K562 (cell line): ENCODE data around the gene ZDHHC1. TPM values are rescaled to one million over a fixed set of nuclear protein-coding genes. Genes with fewer than 3 reads are reported as not detected.
A peak's percentile ranks its signal among the peaks of the same experiment; 100 is the strongest.

ENCODE experiments used
- ARNT ChIP-seq, 2 experiments: fragments of 450-650 bp; IDR thresholded peaks; 2 replicates each; pipeline ENCODE4 v1.6.1; 2016; ENCODE audit warnings: mild to moderate bottlenecking in 1 of 2
- ATF7 ChIP-seq: fragments of 450-650 bp; IDR thresholded peaks from 2 replicates; pipeline ENCODE4 v1.7.1; 2014; ENCODE audit warnings: mild to moderate bottlenecking, moderate library complexity
- CREB5 ChIP-seq: fragments of 250-450 bp; sonication (Bioruptor Pico); IDR thresholded peaks from 2 replicates; pipeline ENCODE4 v1.5.0; 2020; ENCODE audit warnings: mild to moderate bottlenecking
- CSDE1 ChIP-seq, 2 experiments: fragments of 450-650 bp; IDR thresholded peaks; 2 replicates each; pipeline ENCODE4 v1.6.1; 2016; ENCODE audit warnings: mild to moderate bottlenecking in 1 of 2
- E2F1 ChIP-seq: sonication (generic); formaldehyde crosslinking; IDR thresholded peaks from 2 replicates; pipeline ENCODE4 v1.8.1; 2023; ENCODE audit warnings: mild to moderate bottlenecking, missing genetic modification reagents, moderate library complexity
- EGR1 ChIP-seq: fragments of 450-650 bp; conservative IDR thresholded peaks from 2 replicates; pipeline ENCODE4 v1.6.1; 2017; ENCODE audit warnings: mild to moderate bottlenecking
- ELF4 ChIP-seq: fragments of 450-650 bp; formaldehyde crosslinking; IDR thresholded peaks from 2 replicates; pipeline ENCODE4 v1.4.0; 2022; ENCODE audit warnings: missing genetic modification characterization
- FOXM1 ChIP-seq, 2 experiments: fragments of 450-650 bp in 1 of 2; sonication (generic) in 1 of 2; formaldehyde crosslinking in 1 of 2; IDR thresholded peaks; 2 replicates each; pipeline versions ENCODE4 v1.6.1 to v1.9.0; 2017 to 2022; ENCODE audit warnings: low read depth in 2 of 2, mild to moderate bottlenecking in 2 of 2, missing genetic modification reagents in 1 of 2, moderate library complexity in 1 of 2
- HEY1 ChIP-seq: fragments of 250-450 bp; sonication (Bioruptor Pico); IDR thresholded peaks from 2 replicates; pipeline ENCODE4 v1.5.0; 2020; ENCODE audit warnings: mild to moderate bottlenecking, moderate library complexity, borderline replicate concordance
- POLR2G ChIP-seq: fragments of 200-400 bp; formaldehyde crosslinking; IDR thresholded peaks from 2 replicates; pipeline ENCODE4 v1.6.1; 2017; ENCODE audit warnings: low read depth, mild to moderate bottlenecking, antibody characterized with exemption, low read length, moderate library complexity
- RCOR1 ChIP-seq, 2 experiments: IDR thresholded peaks; 2 replicates each; pipeline ENCODE4 v1.6.1; 2012; ENCODE audit warnings: low read depth in 2 of 2, low read length in 2 of 2, borderline replicate concordance in 1 of 2, improper control_type of control experiment in 1 of 2
- RFX5 ChIP-seq: IDR thresholded peaks from 2 replicates; pipeline ENCODE4 v1.6.1; 2011; ENCODE audit warnings: low read depth, mild to moderate bottlenecking, improper control_type of control experiment, low read length
- SMARCA5 ChIP-seq: fragments of 450-650 bp; IDR thresholded peaks from 2 replicates; pipeline ENCODE4 v1.6.1; 2016
- SPI1 ChIP-seq: IDR thresholded peaks from 2 replicates; pipeline ENCODE4 v1.6.1; 2011; ENCODE audit warnings: low read depth, low read length, control low read depth, borderline replicate concordance
- SRSF9 ChIP-seq: fragments of 200-400 bp; formaldehyde crosslinking; IDR thresholded peaks from 2 replicates; pipeline ENCODE4 v1.6.1; 2017; ENCODE audit warnings: low read depth, low read length, borderline replicate concordance
- ZC3H11A ChIP-seq: IDR thresholded peaks from 2 replicates; pipeline ENCODE4 v1.6.1; 2012; ENCODE audit warnings: low read depth, low read length, improper control_type of control experiment
- ZKSCAN1 ChIP-seq: fragments of 150-350 bp; IDR thresholded peaks from 2 replicates; pipeline ENCODE4 v1.6.1; 2016; ENCODE audit warnings: low read depth, low read length
- ZNF134 ChIP-seq: fragments of 250-450 bp; sonication (Bioruptor Pico); conservative IDR thresholded peaks from 2 replicates; pipeline ENCODE4 v1.4.0; 2020
- ZNF175 ChIP-seq: fragments of 200-800 bp; sonication (Bioruptor generic); IDR thresholded peaks from 2 replicates; pipeline ENCODE4 v1.6.1; 2016; ENCODE audit warnings: low read depth, mild to moderate bottlenecking, missing genetic modification characterization, missing compliant biosample characterization
- ZNF232 ChIP-seq: sonication (generic); formaldehyde crosslinking; IDR thresholded peaks from 2 replicates; pipeline ENCODE4 v1.8.0; 2022; ENCODE audit warnings: mild to moderate bottlenecking, missing genetic modification reagents
- ZNF778 ChIP-seq: fragments of 450-650 bp; formaldehyde crosslinking; IDR thresholded peaks from 2 replicates; pipeline ENCODE4 v1.4.0; 2020; ENCODE audit warnings: mild to moderate bottlenecking, moderate library complexity
- polyA plus RNA-seq, 8 experiments: library from polyadenylated mRNA; depleted of rRNA in 4 of 8; stranded (reverse) in 5 of 8; unstranded in 3 of 8; fragments of >200 nt; fragmentation: Nextera tagmentation in 2 of 8; fragmentation: Illumina TruSeq in 1 of 8; extraction: Ambion mirVana in 2 of 8; extraction: Trizol in 1 of 8; gene quantifications; 2 replicates each; pipeline versions ENCODE4 v1.2.1 to v1.2.3, GENCODE V29; 2011 to 2014; ENCODE audit warnings: inconsistent platforms in 1 of 8, missing spikeins in 1 of 8
- total RNA-seq, 7 experiments: library from RNA; depleted of rRNA in 6 of 7; stranded (reverse); fragments of >200 nt in 6 of 7; fragmentation: Illumina TruSeq in 2 of 7; extraction: Trizol in 2 of 7; gene quantifications; 2 replicates each; pipeline versions ENCODE4 v1.2.1 to v1.2.3, GENCODE V29; 2011 to 2021; ENCODE audit warnings: low replicate concordance in 1 of 7
- TF ChIP-seq, protein P1 (sequence below): IDR thresholded peaks from 2 replicates; pipeline ENCODE4 v1.6.1; 2011; ENCODE audit not compliant: insufficient read length; ENCODE audit errors: extremely low read depth
- TF ChIP-seq, protein P2 (sequence below): sonication (generic); formaldehyde crosslinking; IDR thresholded peaks from 2 replicates; pipeline ENCODE4 v1.5.0; 2020; ENCODE audit warnings: missing genetic modification reagents
- TF ChIP-seq, protein P3 (sequence below): fragments of 250-450 bp; sonication (Bioruptor Pico); IDR thresholded peaks from 2 replicates; pipeline ENCODE4 v1.8.0; 2021; ENCODE audit warnings: moderate library complexity, mild to moderate bottlenecking, inconsistent platforms
- TF ChIP-seq, protein P4 (sequence below): sonication (generic); formaldehyde crosslinking; IDR thresholded peaks from 2 replicates; pipeline ENCODE4 v1.8.1; 2023; ENCODE audit warnings: mild to moderate bottlenecking, missing genetic modification reagents

ZDHHC1 gene
- total and polyA plus RNA-seq, 9 of the 15 experiments (the other 6 are each of a cell fraction or from before 2014, with no cell fraction given) = 0.06 to 0.77 (median 0.25) TPM; not detected in 4

DNA sequence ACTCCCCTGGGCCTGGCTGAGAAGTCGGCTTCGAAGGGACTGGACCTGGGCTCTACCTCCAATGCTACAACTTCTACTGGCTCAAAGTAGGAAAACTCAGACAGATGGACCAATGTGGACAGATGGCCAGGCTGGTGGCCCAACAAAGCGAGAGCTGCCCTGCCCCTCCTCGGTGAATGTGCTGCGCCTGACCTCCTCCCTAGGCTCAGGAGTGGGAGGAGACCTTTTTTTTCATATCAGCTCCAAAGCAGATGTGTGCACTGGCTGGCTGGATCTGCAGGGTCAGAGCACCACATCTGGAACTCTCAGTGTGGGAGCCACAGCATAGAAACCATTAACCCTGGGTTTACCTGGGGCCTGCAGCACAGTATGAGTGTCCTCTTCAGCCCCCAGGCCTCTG, 43.9 kb upstream of the ZDHHC1 start (continued):
- TF ChIP-seq, protein P1, sequence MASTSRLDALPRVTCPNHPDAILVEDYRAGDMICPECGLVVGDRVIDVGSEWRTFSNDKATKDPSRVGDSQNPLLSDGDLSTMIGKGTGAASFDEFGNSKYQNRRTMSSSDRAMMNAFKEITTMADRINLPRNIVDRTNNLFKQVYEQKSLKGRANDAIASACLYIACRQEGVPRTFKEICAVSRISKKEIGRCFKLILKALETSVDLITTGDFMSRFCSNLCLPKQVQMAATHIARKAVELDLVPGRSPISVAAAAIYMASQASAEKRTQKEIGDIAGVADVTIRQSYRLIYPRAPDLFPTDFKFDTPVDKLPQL = no peak
- TF ChIP-seq ZNF134 = no peak
- no peak for TF ChIP-seq E2F1
- TF ChIP-seq ZC3H11A = no peak
- TF ChIP-seq, protein P2, sequence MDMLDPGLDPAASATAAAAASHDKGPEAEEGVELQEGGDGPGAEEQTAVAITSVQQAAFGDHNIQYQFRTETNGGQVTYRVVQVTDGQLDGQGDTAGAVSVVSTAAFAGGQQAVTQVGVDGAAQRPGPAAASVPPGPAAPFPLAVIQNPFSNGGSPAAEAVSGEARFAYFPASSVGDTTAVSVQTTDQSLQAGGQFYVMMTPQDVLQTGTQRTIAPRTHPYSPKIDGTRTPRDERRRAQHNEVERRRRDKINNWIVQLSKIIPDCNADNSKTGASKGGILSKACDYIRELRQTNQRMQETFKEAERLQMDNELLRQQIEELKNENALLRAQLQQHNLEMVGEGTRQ (CRISPR knock-in tag) = no peak
- TF ChIP-seq ZNF232 = no peak
- TF ChIP-seq EGR1 = peak; percentile 33
- no peak for TF ChIP-seq POLR2G
- TF ChIP-seq ATF7 = no peak
- TF ChIP-seq RFX5 = no peak
- no peak for TF ChIP-seq ARNT (IDR thresholded peaks at IDR 0.05)
- no peak for TF ChIP-seq ELF4 (CRISPR knock-in tag)
- peak; percentile 35; the same call in 1 of the 2 replicates for TF ChIP-seq ZKSCAN1
- no peak for TF ChIP-seq CREB5 (CRISPR knock-in tag)
- no peak for TF ChIP-seq CSDE1 (IDR thresholded peaks at IDR 0.05)
- TF ChIP-seq SPI1 = no peak
- no peak for TF ChIP-seq ZNF778 (CRISPR knock-in tag)
- TF ChIP-seq ZNF175 (CRISPR knock-in tag) = no peak
- TF ChIP-seq SRSF9 = no peak
- TF ChIP-seq, protein P3, sequence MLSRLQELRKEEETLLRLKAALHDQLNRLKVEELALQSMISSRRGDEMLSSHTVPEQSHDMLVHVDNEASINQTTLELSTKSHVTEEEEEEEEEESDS (CRISPR knock-in tag) = no peak
- peak in 1 of 2 experiments; percentile 57; a peak in 3 of 4 replicates for TF ChIP-seq RCOR1 (IDR thresholded peaks at IDR 0.05; ENCODE audit: borderline replicate concordance in 1 of 2, low read depth in 2 of 2, low read length in 2 of 2)
- no peak for TF ChIP-seq FOXM1 (IDR thresholded peaks at IDR 0.05; ENCODE audit: low read depth)
- no peak for TF ChIP-seq FOXM1 (CRISPR knock-in tag; IDR thresholded peaks at IDR 0.05; ENCODE audit: low read depth)
- no peak for TF ChIP-seq HEY1 (CRISPR knock-in tag)
- no peak for TF ChIP-seq SMARCA5
- TF ChIP-seq, protein P4, sequence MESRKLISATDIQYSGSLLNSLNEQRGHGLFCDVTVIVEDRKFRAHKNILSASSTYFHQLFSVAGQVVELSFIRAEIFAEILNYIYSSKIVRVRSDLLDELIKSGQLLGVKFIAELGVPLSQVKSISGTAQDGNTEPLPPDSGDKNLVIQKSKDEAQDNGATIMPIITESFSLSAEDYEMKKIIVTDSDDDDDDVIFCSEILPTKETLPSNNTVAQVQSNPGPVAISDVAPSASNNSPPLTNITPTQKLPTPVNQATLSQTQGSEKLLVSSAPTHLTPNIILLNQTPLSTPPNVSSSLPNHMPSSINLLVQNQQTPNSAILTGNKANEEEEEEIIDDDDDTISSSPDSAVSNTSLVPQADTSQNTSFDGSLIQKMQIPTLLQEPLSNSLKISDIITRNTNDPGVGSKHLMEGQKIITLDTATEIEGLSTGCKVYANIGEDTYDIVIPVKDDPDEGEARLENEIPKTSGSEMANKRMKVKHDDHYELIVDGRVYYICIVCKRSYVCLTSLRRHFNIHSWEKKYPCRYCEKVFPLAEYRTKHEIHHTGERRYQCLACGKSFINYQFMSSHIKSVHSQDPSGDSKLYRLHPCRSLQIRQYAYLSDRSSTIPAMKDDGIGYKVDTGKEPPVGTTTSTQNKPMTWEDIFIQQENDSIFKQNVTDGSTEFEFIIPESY (CRISPR knock-in tag) = 0 out of 2 replicates have a peak, but pooled peaks have one; percentile 17
